NCI-H2171 (cell line): ENCODE results near the gene RNF17.
"Not testable (repeated sequence)": the region's sequence is repeated elsewhere in the genome, so short reads cannot be mapped to it uniquely, and the experiment has no call there.

Experiments used
- DNase-seq: peaks from one replicate; lab custom pipeline; 2025; lab: John Stamatoyannopoulos, UW

Gene RNF17

DNA sequence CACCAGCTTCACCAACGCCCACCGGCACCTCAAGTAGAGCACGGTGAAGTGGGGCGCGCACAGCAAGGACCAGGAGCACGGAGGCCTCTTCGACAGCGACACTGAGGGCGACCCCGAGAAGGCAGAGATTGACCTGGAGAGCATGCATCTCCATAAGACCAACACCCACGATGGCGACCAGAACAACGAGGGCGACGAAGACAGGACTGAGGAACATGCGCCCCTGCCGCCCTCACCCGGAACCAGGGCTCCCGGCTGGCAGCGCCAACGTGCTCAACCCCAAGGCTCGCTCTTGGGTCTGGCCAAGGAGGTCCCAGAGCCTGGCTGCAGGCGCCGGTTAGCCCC lies 18.5 kb upstream of the RNF17 start:
- no peak for DNase-seq

DNA sequence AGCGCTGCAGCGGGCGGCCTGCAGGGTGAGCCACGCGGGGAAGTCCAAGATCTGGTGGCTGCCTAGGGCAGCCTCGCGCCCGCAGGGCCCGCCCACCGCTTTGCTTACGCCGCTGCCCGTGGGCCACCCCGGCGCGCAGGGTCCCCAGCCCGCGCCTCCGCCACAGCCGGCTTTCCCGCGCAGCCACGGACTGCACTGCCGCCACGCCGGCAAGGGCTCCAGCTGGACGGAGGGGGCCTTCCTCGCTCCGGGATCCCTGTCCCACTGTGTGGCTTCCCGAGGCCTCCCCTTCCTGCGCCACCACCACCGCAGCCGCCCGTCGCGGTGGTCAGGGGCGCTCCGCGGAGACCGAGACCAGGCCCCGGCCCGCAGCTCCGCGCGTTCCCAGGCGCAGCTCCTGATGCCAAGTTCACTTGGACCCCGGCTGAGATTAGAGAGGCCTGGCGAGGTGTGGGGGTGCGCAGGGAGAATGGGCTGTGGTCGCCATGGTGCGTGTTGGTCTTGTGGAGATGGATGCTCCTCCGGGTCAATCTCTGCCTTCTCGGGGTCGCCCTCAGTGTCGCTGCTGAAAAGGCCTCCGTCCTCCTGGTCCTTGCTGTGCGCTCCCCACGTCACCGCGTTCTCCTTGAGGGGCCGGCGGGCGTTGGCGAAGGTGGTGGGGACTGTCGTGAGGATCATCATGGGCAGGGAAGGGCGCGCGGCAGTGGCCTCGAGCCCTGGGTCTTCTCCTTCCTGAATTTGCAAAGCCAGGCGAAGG lies 17.9 kb upstream of the RNF17 start:
- no peak for DNase-seq

DNA sequence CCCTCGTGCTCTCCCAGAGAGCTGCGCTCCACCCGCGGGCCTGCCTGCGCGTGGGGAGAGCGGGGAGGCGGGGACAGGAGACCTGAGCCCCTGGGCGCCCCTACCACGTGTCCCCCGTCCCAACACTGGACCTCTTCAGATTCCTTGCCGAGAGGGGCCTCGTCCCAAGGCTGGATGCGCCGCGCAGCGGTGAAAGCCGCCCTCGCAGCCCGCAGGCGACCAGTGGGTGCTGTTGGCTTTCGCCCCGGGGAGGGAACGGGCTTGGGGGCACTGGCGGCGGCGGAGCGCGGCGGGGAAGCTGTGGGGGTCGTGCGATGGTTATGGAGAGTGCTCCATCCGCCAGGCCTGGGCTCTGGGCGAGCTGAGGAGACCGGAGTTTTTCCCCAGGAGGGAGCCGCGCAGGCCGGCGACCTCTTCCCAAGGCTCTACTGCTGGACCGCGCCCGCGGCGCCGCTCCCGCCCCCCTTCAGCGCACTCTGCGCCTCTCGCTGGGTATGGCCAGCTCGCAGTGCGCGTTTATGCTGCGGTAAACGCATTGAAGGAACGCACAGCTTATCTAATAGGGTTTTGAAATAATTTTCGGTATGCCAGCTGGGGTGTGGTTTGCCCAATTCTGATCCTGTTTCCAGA lies 17.2 kb upstream of the RNF17 start:
- DNase-seq, result no peak

DNA sequence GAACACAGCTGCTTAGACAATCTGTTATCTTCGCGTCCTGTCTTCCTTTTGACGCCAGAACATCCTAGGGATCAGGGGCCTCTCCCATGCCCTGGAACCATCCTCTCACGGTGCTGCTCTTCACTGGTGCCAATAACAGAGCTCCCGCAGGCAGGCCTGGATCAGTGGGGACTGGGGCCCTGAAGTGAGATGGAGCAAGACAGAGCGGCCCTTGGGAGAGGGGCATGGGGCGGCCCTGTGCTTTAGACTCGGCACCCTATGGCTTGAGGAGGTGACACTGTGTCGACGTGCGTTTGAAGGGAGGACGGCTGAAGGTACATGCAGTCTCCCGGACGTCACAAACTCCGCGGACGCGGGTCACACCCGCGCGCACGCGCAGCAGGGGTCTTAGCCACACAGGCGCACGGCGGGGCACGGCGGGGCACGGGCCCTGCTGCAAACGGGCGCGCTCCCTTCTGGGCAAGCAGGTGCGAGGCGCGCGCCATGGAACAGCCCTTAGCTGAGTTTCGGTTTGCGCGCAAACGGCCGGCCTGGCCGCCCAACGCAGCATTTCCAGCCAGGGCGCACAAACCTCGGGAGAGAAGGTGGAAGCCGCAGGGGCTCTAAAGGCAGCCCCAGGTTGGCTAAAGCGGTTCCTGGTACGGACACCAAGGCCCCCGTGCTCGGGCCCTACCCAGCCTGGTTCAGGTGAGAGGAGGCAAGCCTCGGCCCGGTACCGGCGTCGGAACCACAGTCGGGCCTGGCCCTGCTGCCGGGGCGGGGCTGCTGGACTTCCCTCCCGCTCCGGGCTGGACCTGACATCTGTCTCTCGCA lies 16.5 kb upstream of the RNF17 start:
- peak; percentile 23 for DNase-seq

DNA sequence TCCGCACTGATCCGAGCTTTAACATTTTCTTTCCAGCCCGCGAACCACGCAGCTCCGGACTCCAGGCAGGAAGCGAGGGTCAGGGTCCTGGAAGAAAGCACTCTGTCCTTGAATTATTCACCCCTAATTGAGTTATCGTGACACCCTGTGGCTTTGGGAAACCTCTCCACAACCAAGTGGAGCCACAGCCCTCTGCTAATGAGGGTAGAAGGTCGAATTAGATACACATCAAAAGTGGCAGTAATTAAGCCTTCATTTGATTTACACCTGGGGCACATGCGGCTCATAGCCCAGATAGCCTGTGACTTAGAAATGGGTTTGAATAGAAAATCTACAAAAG lies 15.9 kb upstream of the RNF17 start:
- no peak for DNase-seq

DNA sequence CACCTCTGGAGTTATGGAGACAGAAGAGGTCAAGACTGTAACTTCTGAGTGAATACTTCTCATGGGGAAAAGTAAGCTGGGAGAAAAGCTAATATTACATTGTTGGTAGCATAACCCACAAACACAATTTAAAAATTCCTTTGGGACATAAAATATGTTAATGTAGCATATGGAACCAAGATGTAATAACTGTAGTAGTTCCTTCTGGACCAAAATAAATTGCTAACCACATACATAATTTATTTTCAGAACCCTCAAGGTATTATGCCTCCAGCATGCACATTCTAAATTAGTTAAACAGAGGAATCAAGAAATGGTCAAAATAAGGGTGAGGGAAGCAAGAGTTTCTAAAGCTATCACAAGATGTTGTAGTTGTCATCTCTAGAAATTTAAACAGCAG lies 4.8 kb upstream of the RNF17 start:
- DNase-seq, result no peak

DNA sequence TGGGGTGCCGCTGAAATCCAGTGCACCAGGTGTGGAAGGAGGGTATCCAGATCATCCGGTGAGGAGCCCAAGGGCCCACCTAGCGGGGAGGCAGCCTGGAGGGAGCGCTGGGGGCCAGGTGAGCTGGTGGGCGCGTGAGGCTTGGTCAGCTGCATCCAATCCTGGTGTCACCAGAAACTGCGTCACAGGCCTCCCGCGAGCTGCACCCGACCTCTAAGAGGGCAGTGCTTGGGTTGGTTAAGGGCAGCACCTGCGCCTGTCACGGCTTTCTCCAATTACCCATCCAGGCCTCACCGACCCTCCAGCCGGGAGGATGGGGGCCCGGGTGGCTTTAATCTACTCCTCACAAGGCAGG lies 284 bp downstream of the RNF17 start:
- no peak for DNase-seq

DNA sequence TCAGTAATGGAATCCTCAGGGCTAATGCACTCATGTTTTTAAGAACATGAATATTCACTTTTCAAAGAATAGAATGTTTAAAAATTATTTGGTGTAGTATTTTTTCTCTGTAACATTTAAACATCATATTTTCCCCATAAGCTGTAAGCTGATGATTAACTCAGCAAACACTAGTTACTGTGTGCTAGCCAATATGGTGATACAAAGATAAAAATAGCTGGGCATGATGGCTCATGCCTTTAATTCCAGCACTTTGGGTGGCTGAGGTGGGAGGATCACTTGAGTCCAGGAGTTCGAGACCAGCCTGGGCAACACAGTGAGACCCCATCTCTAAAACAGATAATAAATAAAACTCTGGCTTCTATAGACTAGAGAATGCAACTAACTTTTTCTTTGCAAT lies 13.2 kb downstream of the RNF17 start:
- no peak for DNase-seq

DNA sequence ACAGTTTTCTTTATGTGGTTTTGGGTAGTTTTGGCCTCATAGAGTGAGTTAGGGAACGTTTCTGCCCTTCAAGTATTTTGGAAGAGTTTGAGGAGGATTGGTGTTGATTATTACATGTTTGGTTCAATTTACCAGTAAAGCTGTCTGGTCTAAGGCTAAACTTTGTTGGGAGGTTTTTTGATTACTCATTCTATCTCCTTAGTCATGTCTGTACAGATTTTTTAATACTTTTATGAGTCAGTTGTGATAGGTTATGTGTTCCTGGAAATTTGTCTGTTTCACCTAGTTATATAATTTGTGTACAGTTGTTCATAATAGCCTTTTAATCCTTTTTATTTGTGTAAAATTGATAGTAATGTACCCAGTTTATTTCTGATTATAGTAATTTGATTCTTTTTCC lies 20.4 kb downstream of the RNF17 start:
- no peak for DNase-seq

DNA sequence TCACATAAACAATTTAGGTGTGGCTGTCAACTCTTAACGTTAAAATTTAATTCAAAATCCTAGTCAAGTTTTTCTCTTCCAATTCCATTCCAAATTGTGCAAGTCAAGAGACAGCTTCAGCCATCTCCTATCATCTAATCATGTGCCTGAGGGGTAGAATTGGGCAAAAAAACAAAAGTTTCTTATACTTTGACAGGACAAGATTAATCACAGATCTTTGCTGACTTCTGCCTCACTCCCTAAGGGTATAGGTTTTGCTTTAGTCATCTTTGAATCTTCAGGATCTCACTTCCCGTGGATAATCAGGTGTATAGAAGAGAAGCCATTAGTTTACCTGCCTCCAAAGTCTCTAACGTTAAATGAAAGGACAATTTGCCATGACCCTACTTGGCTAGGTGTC lies 24.6 kb downstream of the RNF17 start:
- no peak for DNase-seq

DNA sequence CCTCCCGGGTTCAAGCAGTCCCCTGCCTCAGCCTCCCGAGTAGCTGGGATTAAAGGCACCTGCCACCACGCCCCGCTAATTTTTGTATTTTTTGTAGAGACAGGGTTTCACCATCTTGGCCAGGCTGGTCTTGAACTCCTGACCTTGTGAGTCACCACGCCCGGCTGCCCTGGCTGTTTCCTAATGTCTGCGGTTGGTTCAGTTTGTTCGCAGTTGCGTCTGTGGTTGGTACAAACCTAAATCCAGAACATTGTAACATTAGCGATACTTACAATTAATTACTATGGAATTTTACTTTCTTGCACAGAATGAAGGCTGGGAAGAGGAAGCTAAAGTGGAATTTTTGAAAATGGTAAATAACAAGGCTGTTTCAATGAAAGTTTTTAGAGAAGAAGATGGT lies 38.1 kb downstream of the RNF17 start:
- DNase-seq, result no peak

DNA sequence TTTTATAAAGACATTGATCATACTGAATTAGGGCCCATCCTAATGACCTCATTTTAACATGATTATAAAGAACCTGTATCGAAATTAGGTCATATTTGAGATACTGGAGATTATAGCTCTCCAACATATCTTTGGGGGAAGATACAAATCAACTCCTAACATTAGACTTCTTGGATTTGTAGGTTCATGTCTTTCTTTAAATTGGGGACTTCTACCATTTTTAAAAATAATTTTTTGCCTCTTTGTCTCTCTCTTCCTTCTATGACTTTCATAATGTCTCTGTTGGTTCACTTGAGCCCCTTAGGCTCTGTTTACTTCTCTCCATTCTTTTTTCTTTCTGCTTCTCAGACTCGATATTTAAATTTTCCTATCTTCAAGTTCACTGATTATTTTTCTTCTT lies 57.2 kb downstream of the RNF17 start:
- no peak for DNase-seq

DNA sequence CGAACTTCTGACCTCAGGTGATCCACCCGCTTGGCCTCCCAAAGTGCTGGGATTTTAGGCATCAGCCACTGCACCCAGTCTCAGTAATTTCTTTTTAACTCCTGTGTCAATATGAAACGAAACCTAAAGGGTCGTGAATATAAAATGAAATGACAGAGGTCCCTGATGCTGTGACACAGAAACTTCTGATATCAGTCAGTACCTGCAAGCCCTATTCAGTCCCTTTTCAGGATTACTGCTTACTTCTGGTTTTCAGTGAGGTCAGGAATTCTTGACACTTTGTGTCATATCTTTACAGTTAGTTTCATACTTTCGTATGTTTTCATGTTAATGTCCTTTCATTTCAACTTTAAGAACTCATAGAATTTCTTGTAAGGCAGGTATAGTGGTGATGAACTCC lies 58.7 kb downstream of the RNF17 start:
- DNase-seq, result no peak

DNA sequence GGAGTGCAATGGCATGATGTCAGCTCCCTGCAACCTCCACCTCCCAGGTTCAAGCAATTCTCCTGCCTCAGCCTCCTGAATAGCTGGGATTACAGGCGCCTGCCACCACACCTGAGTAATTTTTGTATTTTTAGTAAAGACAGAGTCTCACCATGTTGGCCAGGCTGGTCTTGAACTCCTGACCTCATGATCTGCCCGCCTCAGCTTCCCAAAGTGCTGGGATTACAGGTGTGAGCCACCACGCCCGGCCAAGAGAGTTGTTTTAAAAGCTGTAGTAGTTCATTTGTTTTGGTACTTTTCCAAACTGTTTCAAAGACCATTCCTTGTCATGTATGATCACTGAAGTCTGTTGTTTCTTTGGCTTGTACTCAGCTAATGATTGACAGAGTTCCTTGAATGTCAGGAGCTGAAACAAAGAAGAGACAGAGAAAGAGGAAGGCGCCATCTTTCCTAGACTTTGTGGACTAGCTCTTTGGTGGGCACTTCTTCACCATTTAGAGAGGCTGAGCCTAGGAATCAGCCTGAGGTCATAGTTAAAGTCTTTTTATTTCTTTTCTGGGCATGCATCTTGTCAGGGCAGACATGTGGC lies 59.2 kb downstream of the RNF17 start:
- DNase-seq, result not testable (repeated sequence)

DNA sequence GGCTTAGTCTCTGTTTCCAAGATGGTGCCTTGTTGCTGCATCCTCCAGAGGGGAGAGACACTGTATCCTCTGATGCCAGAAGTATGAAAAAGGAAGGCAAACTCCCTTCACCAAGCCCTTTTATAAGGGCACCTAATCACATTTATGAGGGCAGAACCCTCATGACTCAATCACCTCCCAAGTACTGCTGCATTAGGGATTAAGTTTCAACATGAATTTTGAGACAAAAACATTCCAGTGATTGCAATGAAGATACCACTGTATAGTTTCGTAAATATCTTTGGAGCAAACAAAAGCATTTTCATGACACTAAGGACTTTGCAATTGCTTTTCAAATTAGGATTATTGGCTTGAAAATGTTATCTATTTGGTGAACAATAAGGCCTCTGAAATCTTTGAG lies 63.8 kb downstream of the RNF17 start:
- no peak for DNase-seq

DNA sequence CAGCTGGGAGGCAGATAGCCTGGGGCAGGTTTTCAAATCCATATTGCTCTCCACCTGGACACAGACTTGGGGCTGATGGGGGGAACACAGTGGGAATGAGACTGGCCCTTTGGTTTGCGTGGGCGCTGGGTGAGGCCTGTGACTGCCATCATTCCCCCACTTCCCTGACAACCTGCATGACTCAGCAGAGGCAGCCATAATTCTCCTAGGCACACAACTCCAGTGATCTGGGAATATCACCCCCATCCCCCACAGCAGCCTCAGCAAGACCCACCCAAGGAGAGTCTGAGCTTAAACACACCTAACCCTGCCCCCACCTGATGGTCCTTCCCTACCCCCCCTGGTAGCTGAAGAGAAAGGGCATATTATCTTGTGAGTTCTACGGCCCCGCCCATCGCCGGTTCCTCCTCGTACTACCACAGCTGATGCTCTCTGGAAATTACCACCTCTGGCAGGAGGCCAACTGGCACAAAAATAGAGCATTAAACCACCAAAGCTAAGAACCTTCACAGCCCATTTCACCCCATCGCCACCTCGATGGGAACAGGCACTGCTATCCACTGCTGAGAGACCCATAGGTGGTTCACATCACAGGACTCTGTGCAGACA lies 71.0 kb downstream of the RNF17 start:
- DNase-seq, result no peak

DNA sequence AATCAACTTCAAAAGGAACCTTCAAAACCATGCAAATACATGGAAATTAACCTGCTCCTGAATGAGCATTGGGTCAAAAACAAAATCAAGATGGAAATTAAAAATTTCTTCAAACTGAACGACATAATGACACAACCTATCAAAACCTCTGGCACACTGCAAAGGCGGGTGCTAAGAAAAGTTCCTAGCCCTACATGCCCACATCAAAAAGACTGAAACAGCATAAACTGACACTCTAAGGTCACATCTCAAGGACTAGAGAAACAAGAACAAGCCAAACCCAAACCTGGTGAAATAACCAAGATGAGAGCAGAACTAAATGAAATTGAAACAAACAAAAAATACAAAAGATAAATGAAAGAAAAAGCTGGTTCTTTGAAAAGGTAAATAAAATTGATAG lies 73.6 kb downstream of the RNF17 start:
- DNase-seq, result not testable (repeated sequence)

DNA sequence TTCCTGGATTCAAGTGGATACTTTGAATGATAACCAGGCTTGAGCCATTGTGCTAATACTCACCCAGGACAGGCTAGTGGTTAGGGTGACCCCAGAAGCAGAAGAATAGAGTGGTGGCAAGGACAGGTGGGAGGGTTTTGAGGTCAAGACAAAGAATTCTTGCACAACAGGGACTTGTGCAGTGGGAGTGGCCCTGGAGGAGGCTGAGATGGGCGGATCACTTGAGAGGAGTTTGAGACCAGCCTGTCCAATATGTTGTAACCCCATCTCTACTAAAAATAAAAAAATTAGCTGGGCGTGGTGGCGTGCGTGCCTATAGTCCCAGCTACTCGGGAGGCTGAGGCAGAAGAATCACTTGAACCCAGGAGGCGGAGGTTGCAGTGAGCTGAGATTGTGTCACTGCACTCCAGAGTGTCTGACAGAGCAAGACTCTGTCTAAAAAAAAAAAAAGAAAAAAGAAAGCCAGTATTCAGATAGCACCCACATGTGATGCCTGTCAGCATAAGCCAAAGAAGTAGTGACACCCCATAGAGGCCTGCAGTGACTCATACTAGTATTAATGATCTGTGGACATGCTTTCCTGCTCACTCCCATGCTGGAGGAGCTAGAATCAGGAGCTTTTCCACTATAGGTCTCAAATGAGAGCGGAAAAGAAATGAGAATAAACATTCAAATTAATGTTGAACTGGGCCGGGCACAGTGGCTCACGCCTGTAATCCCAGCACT lies 78.7 kb downstream of the RNF17 start:
- no peak for DNase-seq

DNA sequence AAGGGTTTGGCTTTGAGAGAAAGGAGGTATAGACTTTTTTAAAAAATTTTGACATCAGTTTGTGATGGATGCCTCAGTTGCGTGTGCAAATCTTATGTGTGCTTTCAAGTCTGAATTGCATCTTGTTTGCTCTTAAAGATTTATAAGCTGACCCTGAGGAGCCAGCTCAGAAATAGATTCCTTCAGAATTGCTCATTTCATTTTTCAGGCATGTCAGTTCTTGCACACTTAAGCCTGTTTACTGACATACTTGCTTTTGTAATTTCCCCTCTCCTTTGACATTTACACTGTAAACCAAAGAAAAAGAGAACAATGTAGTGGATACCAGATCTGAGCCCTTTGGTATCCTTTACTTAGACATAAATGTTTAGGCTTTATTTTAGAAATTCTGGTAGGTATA lies 87.6 kb downstream of the RNF17 start:
- no peak for DNase-seq

DNA sequence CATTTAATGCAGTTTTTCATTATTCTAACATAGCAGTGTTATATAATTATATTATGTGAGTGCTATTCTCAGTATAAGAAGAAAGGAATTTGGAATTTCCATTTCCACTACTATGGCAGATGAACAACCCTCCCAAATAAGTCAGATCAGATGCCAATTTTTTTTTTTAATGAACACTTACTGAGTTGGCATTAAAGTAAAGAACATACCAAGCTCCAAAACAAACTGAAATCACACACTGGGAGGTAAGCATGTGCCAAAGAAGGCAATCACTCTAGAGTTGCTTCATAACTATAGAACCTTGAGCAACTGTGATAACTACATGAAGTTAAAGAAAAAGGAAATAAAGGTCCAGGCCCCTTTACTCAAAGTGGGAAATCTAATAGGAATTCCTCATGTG lies 90.3 kb downstream of the RNF17 start:
- DNase-seq, result no peak

DNA sequence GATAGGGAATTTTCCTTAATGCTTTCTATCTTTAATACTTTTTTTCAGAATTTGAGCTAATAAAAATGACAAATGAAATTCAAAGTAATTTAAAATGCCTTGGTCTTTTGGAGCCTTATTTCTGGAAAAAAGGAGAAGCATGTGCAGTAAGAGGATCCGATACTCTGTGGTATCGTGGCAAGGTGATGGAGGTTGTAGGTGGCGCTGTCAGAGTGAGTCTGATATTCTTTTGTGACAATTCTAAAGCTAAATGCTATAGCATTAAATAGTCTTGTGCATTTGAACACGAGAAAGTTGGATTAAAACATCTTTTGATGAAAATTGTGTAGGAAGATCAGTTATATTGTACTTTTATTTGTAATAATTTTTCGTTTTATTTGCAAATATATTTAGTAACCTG lies 95.0 kb downstream of the RNF17 start:
- DNase-seq, result no peak

DNA sequence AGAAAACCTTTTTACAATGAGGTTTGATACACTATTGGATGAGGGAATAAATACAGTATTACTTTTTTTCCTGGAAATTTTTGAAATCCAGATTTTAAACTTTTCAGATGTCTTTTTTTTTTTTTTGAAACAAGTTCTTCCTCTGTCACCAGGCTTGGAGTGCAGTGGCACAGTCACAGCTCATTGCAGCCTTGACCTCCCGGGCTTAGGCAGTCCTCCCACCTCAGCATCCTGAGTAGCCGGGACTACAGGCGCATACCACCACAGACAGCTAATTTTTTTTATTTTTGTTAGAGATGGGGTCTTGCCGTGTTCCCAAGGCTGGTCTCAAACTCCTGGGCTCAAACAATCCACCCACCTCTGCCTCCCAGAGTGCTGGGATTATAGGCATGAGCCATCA lies 96.8 kb downstream of the RNF17 start:
- no peak for DNase-seq
